Left lobe of liver (tissue), 2 donors: ENCODE measurements around the gene NCAPH2. TPM values are rescaled to one million over a fixed set of nuclear protein-coding genes. Genes with fewer than 3 reads are reported as not detected.
A peak's percentile ranks its signal among the peaks of the same experiment; 100 is the strongest.

Source experiments
- ATAC-seq: fragments of 200-7000 bp; cut with Tn5 transposase; one replicate; pipeline ENCODE4 v1.9.1; 2020; ENCODE audit warnings: mild to moderate bottlenecking, moderate library complexity
- DNase-seq: peaks from one replicate; pipeline ENCODE4 v3.0.0-alpha.2; 2020; ENCODE audit warnings: low spot score
- total RNA-seq: library from RNA; stranded (reverse); gene quantifications from one replicate; pipeline ENCODE4 v1.2.1, GENCODE V29; 2021
- donor health status: DM: no; HTN: no; CAD: no; lungs with moderate emphysema.
- donor health status: DM: no; HTN: yes; CAD: no.

The NCAPH2 gene
- total RNA-seq, 1 donor from 2014 or later, result 18.8 TPM

- DNase-seq (peak; percentile 81), ATAC-seq (peak; percentile 74)
Observed at GRCh38 chr22:50568626-50569025, 60.6 kb downstream of the NCAPH2 start.

DNA sequence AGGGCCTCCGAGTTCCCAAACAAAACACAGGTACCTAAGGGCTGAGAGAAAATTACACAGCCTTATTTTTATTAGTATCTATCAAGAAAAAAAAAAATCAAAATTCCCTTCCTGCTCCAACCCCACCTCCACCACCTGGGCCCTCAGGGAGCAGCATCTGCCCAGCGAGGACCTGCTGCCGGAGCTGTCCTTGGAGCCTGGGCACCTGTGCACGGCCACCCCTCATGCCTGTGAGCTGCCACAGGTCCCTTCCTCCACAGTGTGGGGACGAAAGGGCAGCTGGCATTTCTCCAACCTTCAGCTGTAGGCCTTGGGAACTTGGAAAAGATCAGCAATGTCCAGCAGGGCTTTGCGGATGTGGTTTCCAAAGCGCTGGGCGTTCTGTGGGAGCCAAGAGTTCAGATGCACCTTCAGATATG is 61.0 kb downstream of the NCAPH2 start:
- peak; percentile 92 for DNase-seq
- ATAC-seq, result peak; percentile 75

- DNase-seq, result no peak
- ATAC-seq, result no peak
Observed at GRCh38 chr22:50569896-50570535, 62.0 kb downstream of the NCAPH2 start.

- DNase-seq, result no peak
- no peak for ATAC-seq
Observed at GRCh38 chr22:50570861-50571260, 62.8 kb downstream of the NCAPH2 start.

DNA sequence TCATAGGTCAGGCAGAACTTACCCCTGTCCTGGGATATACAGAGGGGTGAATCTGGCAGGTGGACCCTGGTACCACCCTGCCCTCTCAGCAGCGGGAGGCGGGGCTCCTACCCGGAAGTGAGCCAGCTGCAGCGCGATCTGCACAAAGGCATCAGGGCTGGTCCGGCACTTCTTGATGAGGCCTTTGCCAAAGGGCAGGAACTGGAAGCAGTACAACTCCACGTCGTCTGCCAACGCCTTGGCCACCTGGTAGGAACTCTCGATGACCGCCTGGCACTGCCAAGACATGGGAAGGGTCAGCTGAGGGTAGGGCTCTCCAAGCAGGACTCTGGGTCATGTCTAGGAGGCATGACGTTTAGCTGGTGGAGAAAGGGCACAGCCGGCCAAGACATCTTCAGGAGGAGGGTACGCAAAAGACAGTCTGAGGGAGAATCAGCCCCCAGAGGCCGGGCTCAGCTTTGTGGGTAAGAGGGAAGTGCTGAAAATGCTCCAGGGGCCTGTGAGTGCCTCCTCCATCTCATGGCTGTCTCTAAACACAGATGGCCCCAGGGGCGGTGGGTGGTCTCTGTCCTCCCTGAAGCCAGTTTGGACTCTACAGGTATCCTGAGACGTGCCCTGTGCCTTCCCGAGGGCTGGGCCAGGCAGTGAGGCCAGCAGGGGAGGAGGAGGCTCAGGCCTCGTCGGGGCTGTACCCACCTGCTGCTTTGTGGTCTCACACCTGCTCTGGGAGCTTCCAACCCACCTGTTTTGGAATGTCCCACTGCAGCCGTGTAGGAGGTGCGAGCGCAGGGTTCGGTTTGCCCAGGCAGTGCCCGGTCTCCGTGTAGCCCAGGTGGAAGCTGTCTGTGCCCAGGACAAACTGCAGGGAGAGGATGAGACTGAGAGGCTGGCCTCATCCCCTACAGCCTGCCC is 63.5 kb downstream of the NCAPH2 start:
- no peak for DNase-seq
- ATAC-seq, result no peak

DNA sequence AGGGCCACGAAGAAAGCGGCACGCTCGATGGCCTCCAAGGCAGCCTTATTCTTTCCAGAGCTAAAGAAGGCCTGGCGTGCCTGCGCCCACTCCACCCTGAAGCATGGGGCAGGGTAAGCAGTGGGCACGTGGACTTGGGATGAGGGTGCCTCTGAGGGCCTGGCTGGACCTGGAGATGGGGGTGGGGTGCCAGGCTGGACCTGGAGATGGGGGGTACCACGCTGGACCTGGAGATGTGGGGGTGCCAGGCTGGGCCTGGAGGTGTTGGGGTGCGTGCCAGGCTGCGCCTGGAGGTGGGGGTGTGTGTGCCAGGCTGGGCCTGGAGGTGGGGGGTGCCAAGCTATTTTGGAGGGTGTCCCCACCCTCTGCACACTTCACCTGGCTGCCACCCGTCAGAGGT is 64.9 kb downstream of the NCAPH2 start:
- ATAC-seq (no peak), DNase-seq (no peak)

- DNase-seq, result no peak
- ATAC-seq, result no peak
Observed at GRCh38 chr22:50573491-50574382, 65.7 kb downstream of the NCAPH2 start.

GRCh38 chr22:50574383-50574755 is 66.3 kb downstream of the NCAPH2 start:
- DNase-seq (no peak), ATAC-seq (no peak)

Other genes starting within 250 kb of the NCAPH2 start
- gene MAPK12, start 246.5 kb upstream of the NCAPH2 start, total RNA-seq, result 5.0 TPM
- gene MAPK11, start 237.8 kb upstream of the NCAPH2 start, total RNA-seq, result 8.2 TPM
- 187 TPM for gene PLXNB2, start 200.6 kb upstream of the NCAPH2 start, total RNA-seq
- gene DENND6B, start 181.2 kb upstream of the NCAPH2 start, total RNA-seq, result 1.8 TPM
- 65.4 TPM for gene PPP6R2, start 164.9 kb upstream of the NCAPH2 start, total RNA-seq
- 31.2 TPM for gene SBF1, start 33.2 kb upstream of the NCAPH2 start, total RNA-seq
- gene ADM2, start 26.7 kb upstream of the NCAPH2 start, total RNA-seq, result 1.3 TPM
- gene MIOX, start 21.4 kb upstream of the NCAPH2 start, total RNA-seq, result not detected
- gene LMF2, start 522 bp upstream of the NCAPH2 start, total RNA-seq, result 50.2 TPM
- not detected for gene SCO2, start 17.4 kb downstream of the NCAPH2 start, total RNA-seq
- gene TYMP, start 21.8 kb downstream of the NCAPH2 start, total RNA-seq, result 80.0 TPM
- 0.05 TPM for gene KLHDC7B, start 37.7 kb downstream of the NCAPH2 start, total RNA-seq
- gene SYCE3, start 54.7 kb downstream of the NCAPH2 start, total RNA-seq, result 0.45 TPM
- 24.7 TPM for gene CPT1B, start 70.2 kb downstream of the NCAPH2 start, total RNA-seq
- gene CHKB, start 74.6 kb downstream of the NCAPH2 start, total RNA-seq, result 32.6 TPM
- 0.53 TPM for gene MAPK8IP2, start 92.6 kb downstream of the NCAPH2 start, total RNA-seq
- 49.0 TPM for gene ARSA, start 119.9 kb downstream of the NCAPH2 start, total RNA-seq
- gene SHANK3, start 164.6 kb downstream of the NCAPH2 start, total RNA-seq, result 22.8 TPM
- 0.83 TPM for gene ACR, start 230.0 kb downstream of the NCAPH2 start, total RNA-seq